HG03457 (cell line): Measurements from ENCODE around the gene LARGE1.

Experiments
- ATAC-seq: cut with Tn5 transposase; IDR thresholded peaks from one replicate; pipeline ENCODE4 v1.9.1; 2021; ENCODE audit warnings: moderate number of reproducible peaks; ENCODE audit not compliant: unreplicated experiment

Gene LARGE1

DNA sequence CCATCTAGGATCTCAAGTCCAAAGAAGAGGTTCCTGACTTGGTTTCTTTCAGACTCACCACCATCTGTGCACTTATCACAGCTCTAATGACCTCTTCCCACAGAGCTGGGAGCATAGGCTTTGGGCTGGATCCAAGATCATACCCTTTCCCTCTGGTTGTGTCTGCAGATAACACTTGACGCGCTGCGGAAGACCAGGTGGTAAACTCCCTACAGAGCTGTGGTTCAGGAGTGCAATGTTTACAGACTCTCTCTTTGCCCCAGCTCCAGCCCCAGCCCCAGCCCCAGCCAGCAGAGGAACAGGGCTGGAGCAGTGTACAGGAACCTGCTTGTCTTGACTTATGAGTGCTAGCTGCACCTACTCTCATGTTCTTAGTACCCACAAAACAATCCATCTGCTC, 587.7 kb downstream of the LARGE1 start:
- ATAC-seq, result no peak

DNA sequence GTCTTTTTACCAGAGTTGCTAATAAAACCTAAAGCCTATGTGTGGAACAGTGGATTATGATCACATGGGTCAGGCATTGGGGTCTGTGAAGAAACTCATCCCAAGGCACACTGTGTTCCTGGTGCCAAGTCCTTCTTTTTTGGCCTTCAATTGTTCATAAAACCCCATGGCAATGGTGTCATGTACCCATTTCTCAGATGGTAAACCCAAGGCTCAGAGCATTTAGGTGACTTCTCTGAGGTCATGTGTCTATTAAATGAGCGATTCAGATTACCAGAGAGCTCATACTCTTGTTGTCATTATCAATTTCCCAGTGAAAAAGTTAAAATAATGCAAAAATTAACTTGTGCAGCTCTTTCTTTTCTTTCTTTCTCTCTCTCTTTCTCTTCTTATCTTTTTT, 589.3 kb downstream of the LARGE1 start:
- ATAC-seq, result no peak

DNA sequence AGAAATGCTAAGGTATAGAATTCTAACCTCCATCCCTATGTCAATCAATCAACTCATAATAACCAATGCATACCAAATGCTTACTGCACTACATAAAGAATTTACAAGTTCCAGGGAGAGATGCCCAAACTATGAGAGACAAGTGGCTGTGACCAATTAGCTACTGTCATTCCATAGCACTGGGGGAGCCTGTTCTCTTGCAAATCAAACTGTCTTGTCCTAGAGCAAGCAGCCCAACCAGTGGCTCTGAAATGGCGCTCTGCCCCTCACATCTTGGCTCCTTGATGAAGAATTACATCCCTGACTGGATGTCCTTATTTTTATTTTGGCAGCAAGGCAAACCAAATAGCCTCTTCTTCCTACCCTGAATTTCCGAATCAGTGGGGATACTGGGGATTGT, 589.7 kb downstream of the LARGE1 start:
- ATAC-seq, result no peak

DNA sequence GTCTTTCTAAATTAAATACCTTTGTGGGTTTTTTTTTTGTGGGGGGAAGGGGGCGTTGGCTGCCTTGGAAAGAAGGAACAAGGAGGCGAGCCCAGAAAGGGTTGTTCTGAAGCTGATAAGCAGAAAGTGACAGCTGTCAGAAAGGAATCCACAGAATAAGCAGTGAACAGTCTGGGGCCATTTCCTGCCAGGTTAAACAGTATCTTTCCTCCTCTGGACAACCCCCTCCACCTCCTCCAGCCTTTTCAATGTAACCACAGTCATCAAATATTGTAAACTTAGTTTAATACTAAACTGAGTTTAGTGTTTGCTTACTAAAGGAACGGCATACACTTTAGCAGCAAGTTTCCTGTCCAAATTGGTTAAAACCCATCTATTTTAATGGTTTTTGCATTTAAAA, 590.9 kb downstream of the LARGE1 start:
- no peak for ATAC-seq

DNA sequence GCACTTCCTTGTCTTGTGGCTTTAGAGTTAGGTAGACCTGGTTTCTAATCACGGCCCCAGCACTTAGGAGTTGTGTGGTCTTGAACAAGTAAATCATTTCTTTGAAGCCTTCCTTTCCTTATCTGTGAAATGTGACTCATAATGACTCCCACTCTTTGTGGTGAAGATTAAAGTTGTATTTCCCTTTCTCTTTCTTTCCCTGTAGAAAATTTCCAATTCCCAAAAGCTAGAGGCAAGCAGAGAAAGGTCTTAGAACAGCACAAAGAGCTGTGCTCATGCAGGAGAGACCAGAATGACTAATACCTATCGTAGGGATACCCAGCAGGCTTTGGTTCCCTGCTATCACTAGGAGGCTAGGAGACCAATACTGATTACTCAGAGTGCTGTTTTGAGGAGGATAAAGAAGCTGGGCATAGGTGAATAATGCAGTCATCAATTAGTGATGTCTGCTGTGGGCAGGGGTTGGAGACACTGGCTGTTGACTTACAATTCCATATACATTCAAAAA, 591.4 kb downstream of the LARGE1 start:
- no peak for ATAC-seq

DNA sequence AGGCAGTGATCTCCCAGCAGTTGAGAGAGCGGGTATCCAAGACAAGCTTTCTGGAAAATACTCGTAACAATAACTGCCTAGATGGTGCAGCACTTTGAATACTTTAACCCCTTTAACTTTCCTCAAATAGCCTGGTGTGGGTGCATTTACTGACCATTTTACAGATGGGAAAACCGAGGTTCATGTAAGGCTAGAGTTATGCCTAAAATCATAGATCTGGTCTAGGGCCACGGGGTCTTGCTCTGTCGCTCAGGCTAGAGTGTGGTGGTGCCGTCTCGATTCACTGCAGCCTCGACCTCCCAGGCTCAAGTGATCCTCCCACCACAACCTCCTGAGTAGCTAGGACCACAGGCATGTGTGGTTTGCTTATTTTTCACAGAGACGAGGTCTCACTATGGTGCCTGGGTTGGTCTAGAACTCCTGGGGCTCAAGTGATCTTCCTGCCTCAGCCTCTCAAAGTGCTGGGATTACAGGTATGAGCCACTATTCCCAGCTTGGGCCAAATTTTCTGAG, 592.9 kb downstream of the LARGE1 start:
- ATAC-seq, result no peak

DNA sequence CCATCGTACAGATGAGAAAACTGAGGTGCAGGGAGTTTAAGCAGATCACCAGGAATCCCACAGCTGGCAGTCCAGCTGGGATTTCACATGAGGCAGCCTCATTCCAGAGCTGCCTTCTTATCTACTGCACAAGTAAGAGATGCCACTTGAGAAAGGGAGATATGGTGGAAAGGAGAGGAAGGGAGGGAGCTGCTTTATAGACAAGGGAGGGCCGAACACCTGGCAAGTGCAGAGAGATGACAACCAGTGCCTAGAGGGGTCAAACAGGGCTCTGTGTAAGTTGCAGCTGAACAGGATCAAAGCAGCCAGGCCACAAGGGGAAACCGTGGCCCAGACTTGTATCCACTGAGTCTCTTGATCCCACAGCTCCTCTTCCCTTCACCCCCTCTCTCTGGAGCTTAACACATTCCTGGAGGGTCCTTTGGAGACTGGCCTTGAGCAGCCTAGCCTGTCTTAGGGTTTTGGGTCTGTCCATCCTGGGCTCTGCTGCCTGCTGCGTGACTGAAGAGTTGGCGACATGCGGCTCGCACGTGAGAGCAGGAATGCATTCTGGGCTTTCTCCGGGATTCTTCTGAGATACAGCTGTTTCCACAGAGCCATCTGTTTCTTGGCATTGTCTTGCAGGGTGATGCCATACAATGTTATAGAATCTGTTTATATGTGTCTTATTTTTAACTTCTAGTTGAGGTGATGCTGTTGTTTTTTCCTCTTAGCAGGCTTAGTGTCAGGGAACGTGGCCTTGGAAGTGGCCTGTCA, 593.6 kb downstream of the LARGE1 start:
- no peak for ATAC-seq

DNA sequence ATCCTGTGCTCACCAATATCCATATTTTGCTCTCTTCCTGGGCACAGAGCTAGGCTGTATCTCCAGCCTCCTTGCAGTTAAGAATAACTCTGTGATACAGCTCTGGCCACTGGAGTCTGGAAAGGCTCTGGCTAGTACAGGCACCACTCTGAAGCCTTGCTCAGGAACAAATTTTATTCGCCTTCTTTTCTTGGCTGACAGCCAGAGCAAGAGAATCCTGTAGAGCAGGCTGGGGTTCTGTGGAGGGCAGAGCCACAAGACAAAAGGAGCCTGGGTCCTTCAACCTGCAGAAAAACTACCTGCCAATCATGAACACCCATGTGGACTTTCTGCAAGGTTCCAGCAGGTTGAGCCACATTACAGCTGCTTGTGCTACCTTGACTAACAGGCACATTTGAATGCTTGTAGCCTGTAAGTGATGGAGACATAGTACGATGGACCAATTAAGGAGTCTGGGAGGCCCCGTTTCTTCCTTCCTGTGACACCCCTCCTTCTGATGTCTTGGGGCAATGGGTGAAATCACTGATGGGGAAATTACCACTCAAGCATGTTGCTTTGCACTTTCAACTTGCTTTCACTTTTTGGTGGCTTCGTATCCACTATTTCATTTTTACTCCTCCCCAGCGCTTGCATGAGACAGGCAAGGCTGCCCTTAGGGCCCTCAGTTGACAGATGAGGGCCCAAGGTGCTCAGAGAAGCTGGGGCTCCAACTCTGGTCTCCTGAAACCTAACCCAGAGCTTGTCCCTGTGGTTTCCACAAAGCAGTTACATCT, 594.9 kb downstream of the LARGE1 start:
- no peak for ATAC-seq

DNA sequence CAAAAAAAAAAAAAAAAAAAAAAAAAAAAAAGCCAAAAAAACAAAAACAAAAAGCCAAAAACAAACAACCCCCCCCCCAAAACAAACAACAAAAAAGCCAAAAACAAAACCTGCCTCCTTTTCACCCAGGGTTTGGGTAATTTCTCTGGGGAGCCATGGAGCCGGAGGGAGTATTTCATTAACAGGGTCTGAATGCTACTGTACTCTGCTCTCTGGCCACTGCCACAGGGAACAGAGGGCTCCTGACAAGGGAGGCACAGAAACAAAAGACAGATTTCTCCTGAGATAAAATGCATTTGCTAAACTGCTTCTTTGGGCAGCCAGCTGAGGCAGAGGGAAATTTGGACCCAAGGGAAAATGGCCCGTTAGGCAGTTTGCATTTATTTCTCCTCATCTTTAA, 596.0 kb downstream of the LARGE1 start:
- ATAC-seq, result no peak

DNA sequence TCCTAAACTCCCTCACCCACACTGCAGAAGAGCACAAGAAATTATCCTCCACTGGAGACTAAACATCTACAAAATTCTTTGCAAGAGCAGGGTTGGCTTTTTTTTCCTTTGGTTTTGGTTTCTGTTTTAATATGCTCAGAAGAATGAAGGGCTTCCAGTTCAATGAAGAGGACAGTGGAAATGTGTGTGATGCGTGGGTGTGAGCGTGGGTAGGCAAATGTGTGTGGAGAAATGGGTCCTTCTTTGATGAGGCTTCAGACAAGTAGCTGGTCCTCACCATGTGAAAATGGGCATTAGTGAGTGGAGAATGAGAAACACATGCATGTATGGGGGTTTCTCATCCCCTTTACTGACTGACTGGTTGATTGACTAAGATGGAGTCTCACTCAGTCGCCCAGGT, 598.8 kb downstream of the LARGE1 start:
- ATAC-seq, result no peak

DNA sequence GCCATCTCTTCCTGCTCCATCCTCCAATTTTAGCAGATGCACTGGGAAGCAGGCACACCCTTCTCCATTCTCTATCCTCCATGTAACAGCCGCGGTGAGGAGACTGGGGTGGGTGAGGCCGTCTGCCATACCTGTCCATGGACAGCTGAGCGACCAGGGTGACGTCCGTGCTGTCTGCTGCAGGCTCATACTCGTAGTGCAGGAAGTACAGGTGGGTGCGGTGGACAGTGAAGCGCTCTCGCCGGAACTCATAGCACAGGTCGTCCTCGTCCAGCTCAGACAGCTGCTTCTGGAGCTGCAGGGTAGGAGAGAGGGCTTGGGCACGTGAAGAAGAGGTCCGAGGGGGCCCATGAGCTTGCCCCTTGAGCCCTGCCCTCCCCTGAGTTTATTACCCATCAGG, 604.3 kb downstream of the LARGE1 start:
- ATAC-seq, result no peak

DNA sequence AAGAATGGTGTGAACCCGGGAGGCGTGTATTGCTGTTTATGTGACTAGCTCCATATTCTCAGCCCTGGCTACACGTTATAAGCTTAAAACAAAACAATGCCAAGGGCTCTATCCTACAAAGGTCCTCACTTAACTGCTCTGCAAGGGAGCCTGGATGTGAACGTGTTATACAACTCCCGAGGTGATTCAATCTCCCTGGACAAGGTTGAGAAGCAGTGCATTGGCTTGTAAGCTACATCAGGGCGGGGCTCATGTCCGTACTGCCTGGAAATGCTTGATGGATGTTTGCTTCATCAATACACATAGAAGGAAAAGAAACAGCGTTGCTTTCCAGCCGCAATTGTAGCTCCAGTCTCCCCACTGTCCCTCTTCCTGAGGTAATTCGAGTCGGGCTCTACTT, 605.2 kb downstream of the LARGE1 start:
- no peak for ATAC-seq

DNA sequence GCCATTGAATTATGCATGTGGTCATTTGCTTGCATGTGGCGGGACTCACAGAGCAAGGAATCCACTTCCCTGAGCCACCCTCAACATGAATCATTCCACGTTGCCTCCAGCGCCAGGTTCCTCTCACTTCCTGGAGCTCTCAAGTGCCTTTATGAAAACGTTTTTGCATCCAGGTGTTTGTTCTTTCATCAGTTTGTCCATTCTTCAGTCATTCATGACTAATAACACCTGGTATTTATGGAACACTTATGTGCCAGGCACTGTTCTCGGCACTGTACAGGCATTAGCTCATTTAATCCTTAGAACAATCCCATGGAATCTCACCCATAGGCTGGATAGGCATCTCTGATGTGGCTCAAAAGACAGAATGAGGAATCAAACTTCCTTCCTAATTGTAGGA, 606.0 kb downstream of the LARGE1 start:
- no peak for ATAC-seq

DNA sequence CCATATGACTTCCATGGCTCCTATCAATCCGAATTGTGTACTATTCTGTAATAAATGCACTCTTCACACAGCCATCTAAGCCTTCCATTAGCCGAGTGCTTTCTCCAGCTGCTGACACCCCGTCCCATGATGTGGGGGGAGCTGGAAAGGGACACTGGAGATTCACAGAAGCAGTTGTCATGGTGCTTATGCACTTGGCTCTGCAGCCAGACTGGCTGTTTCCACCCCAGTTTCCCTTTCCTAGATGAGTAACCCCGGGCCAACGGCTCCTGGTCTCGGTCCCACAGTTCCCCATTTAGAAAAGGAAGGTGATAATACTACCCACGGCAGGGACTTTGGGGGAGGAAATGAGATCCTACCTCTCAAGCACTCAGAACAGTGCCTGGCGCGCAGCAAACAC, 617.2 kb downstream of the LARGE1 start:
- no peak for ATAC-seq

DNA sequence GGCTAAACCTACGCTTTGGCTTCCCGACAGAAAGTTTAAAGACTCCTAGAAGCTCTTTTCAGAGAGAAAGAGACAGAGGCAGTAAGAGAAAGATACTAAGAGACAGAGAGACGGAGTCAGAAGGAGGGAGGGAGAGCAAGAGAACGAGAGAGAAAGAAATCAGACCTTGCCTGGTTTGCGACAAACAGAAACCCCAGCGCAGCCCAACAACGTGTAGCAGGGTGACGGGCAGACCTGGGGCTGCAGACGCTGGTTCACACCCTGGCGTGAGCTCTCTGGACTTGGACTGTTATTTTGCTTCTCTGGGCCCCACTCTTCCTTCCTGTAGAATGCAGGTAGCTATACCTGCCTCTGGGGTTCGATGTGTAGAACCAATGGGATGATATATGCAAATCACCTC, 617.7 kb downstream of the LARGE1 start:
- ATAC-seq, result no peak

DNA sequence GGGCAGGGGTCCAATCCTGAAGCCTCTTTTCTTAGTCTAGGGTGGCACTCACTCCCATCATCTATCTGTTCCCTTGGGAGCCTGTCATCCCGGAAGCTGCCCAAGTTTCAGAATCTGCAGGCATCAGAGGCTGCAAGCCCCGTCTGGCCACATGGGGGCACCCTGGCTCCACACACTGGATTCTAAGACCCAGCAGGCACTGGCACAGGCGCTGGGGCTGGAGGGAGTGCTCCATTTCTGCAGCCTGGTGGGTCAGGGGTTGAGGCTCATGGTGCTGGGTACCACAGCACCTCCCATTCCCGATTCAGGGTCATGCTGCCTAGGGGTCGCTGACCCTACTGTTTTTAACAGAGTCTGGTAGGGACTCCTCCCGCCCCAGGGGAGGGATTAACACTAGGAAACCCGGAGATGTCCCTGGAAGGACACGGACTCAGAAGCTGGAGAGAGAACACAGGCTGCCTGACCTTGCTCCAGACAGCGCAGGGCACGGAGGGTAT, 618.2 kb downstream of the LARGE1 start:
- ATAC-seq, result no peak

DNA sequence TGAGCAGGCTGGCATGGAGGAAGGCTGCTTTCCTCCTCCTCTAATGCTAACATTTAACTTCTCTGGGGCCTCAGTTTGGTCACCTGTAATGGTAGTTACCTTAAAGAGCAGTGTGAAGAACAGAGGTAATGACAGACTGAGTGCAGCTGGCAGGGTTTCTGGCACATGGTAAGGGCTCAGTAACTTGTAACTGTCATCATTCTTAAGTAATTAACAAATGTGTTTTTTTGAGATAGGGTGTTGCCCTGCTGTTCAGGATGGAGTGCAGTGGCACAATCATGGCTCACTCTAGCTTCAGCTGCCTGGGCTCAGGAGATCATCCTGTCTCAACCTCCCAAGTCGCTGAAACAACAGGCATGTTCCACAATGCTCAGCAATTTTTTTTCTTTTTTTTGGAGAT, 620.1 kb downstream of the LARGE1 start:
- ATAC-seq, result no peak

DNA sequence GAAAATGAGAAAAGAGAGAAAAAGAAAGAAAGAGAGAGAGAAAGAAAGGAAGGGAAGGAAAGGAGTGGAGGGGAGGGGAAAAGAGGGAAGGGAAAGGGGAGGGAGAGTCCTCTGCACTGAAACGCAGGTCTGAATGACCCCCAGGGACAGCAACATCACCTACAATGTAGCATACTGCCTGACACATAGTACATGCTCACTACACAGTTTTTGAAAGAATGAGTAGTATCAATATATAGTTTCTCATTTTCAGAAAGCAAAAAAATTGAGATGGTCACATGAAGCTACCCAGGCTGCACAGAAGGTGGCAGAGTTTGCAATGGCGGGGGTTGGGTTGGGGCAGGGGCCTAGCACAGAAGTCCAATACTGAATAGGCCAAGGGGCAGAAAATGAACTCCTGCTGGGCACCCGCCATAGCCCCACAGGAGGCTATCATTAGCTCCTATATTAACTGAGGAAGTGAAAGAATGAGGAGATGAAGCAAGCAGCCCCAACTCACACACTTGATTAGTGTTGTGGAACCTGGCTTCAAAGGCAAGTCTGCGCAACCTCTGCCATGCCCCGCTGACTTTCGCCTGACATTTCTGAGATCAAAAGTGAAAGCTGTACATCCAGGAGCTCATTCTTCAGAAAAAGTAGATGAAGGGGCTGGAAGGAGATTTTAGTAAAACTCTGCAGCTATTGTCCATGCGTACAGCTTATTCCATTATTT, 620.9 kb downstream of the LARGE1 start:
- ATAC-seq, result peak; percentile 63

DNA sequence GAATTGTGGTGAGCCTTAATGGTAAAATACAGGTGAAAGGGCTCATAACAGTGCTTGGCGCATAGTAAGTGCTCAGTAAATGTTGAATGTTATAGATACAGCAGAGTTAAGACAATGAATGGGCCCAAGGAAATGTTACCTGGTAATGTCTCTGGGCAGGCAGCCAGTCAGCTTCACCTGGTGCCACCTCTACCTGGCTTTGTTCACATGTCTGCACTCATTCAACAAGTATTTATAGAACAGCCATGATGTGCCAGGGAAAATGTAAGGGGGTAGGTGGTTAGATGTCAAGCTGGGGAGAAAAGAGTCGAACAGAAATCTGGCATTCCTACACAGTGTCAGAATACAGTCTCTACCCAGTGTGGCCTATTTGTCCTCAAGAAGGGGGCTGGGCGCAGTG, 623.3 kb downstream of the LARGE1 start:
- ATAC-seq, result no peak

DNA sequence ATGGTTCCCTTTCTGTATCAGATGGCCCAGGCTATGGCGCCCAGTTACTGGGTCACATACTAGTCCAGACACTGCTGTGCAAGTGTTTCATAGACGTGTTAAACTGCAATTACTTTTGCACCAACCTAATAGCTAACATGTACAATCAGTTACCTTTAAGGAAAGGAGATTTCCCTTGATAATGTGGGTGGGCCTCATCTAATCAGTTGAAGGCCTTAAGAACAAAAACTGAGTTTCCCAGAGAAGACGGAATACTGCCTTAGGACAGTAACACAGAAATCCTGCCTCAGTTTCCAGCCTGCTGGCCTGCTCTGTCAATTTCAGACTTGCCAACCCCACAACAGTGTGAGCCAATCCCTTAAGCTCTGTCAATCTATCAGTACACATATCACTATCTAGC, 632.2 kb downstream of the LARGE1 start:
- no peak for ATAC-seq

DNA sequence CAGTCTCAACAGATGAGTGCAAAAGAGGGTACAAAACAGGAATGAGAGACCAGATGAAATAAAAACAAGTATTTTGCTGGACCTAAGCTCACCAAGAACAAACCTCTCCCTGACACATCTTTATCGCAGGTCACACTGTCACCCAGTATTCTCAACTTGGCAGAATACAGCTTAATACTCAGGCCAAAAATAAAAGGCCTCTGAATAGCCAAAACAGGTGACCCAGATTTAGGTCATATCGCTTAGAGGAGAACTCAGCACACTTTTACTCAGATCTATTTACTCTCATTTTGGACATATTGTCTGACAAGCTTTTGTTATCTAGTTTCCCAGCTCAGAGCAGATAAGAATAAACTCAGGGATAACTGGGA, 645.2 kb downstream of the LARGE1 start:
- no peak for ATAC-seq
